ENCODE data around the gene STEAP3.
"Not testable (repeated sequence)": the region's sequence is repeated elsewhere in the genome, so short reads cannot be mapped to it uniquely, and the experiment has no call there.

The STEAP3 gene

GRCh38 chr2:119278385-119278784, 54.8 kb downstream of the STEAP3 start:
- not testable (repeated sequence) for H3K4me1 Mint-ChIP-seq (ENCODE audit: low read depth); H3K36me3 Mint-ChIP-seq; H3K27me3 Mint-ChIP-seq; H3K9me3 Mint-ChIP-seq (ENCODE audit: low read depth); H3K27ac Mint-ChIP-seq; H3K4me3 Mint-ChIP-seq

DNA sequence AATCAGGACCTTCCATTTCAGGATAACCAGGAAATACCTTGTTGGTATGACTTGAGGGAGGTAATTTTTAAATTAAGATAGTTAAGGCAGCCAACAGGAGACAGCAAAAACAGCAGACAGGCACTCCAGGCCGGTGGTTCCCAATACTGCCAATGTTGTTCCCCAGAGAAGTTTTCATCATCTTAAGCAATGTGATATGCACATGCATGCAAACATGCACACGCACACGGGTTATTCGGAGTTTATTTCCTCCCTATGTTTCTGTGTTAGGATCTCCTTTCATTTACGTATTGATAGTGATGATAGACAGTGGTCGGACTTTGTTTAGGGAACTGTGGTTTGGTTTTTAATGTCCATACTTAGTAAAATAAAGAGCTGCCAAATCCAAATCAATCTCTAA, 55.3 kb downstream of the STEAP3 start:
- H3K4me3 Mint-ChIP-seq, result no peak overlapping the region
- no peaks in the 10 kb centered on the region for H3K9me3 Mint-ChIP-seq (ENCODE audit: low read depth)
- H3K27ac Mint-ChIP-seq, result no peak overlapping the region
- no peaks in the 10 kb centered on the region for H3K4me1 Mint-ChIP-seq (ENCODE audit: low read depth)
- H3K27me3 Mint-ChIP-seq, result no peaks in the 10 kb centered on the region
- H3K36me3 Mint-ChIP-seq, result no peaks in the 10 kb centered on the region

DNA sequence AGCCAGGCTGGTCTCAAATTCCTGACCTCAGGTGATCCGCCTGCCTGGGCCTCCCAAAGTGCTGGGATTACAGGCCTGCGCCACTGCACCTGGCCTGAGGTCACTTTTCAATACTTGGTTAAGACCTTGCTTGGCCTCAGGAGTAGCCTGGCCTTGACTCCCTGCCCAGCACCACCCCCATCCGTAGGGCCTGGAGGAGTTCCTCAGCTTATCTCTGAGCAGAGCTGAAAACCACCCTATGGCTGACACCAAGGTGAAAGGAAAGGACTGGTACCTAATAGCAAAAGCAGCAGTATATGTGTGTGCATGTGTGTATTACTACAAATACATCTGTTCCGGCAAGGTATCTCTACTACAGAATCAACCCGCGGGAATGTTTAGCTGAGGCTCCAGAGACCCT, 56.0 kb downstream of the STEAP3 start:
- H3K4me3 Mint-ChIP-seq, result no peak overlapping the region
- no peak overlapping the region for H3K27ac Mint-ChIP-seq
- no peaks in the 10 kb centered on the region for H3K27me3 Mint-ChIP-seq
- H3K9me3 Mint-ChIP-seq (ENCODE audit: low read depth), result no peaks in the 10 kb centered on the region
- H3K4me1 Mint-ChIP-seq (ENCODE audit: low read depth), result no peaks in the 10 kb centered on the region
- no peaks in the 10 kb centered on the region for H3K36me3 Mint-ChIP-seq

DNA sequence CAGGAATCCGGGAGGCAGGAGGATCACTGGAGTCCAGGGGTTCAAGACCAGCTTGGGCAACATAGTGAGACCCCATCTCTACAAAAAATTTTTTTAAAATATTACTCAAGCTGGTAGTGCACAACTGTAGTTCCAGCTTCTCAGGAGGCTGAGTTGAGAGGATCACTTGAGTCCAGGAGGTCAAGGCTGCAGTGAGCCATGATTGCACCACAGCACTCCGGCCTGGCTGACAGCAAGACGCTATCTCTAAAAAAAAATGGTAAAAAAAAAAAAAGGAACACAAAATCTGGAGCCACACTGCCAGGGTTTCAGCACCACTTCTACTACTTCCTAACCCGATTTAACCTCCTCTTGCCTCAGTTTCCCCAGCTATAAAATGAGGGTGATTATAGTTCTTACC, 57.0 kb downstream of the STEAP3 start:
- Mint-ChIP-seq H3K9me3 (ENCODE audit: low read depth) (no peaks in the 10 kb centered on the region), H3K27me3 (no peaks in the 10 kb centered on the region), H3K4me3 (no peak overlapping the region), H3K4me1 (ENCODE audit: low read depth) (no peaks in the 10 kb centered on the region), H3K36me3 (no peaks in the 10 kb centered on the region), H3K27ac (no peak overlapping the region)

GRCh38 chr2:119282146-119282995, 58.7 kb downstream of the STEAP3 start:
- H3K4me1 Mint-ChIP-seq (ENCODE audit: low read depth), result no peaks in the 10 kb centered on the region
- H3K9me3 Mint-ChIP-seq (ENCODE audit: low read depth), result no peaks in the 10 kb centered on the region
- peaks cover 5% of the 10 kb centered on the region for H3K36me3 Mint-ChIP-seq
- H3K27ac Mint-ChIP-seq, result no peak overlapping the region
- no peaks in the 10 kb centered on the region for H3K27me3 Mint-ChIP-seq
- no peak overlapping the region for H3K4me3 Mint-ChIP-seq

- no peaks in the 10 kb centered on the region for H3K27me3 Mint-ChIP-seq
- peaks cover 5% of the 10 kb centered on the region for H3K36me3 Mint-ChIP-seq
- no peaks in the 10 kb centered on the region for H3K9me3 Mint-ChIP-seq (ENCODE audit: low read depth)
- no peak overlapping the region for H3K27ac Mint-ChIP-seq
- no peaks in the 10 kb centered on the region for H3K4me1 Mint-ChIP-seq (ENCODE audit: low read depth)
- no peak overlapping the region for H3K4me3 Mint-ChIP-seq
These were observed 59.4 kb downstream of the STEAP3 start for GRCh38 chr2:119282996-119283511.

GRCh38 chr2:119283873-119284331, 60.3 kb downstream of the STEAP3 start:
- Mint-ChIP-seq H3K27ac (no peak overlapping the region), H3K9me3 (ENCODE audit: low read depth) (no peaks in the 10 kb centered on the region), H3K27me3 (no peaks in the 10 kb centered on the region), H3K36me3 (peaks cover 5% of the 10 kb centered on the region), H3K4me1 (ENCODE audit: low read depth) (no peaks in the 10 kb centered on the region), H3K4me3 (no peak overlapping the region)

GRCh38 chr2:119286661-119287060, 63.0 kb downstream of the STEAP3 start:
- Mint-ChIP-seq H3K4me3 (no peak overlapping the region), H3K36me3 (peaks cover 5% of the 10 kb centered on the region), H3K9me3 (ENCODE audit: low read depth) (no peaks in the 10 kb centered on the region), H3K4me1 (ENCODE audit: low read depth) (no peaks in the 10 kb centered on the region), H3K27ac (no peak overlapping the region), H3K27me3 (no peaks in the 10 kb centered on the region)

- Mint-ChIP-seq H3K4me3 (no peak overlapping the region), H3K27ac (no peak overlapping the region), H3K36me3 (peaks cover 5% of the 10 kb centered on the region), H3K4me1 (ENCODE audit: low read depth) (no peaks in the 10 kb centered on the region), H3K27me3 (no peaks in the 10 kb centered on the region), H3K9me3 (ENCODE audit: low read depth) (no peaks in the 10 kb centered on the region)
These were observed 64.9 kb downstream of the STEAP3 start for GRCh38 chr2:119288576-119288975.

- Mint-ChIP-seq H3K4me3 (no peak overlapping the region), H3K36me3 (peaks cover 5% of the 10 kb centered on the region), H3K27ac (no peak overlapping the region), H3K27me3 (no peaks in the 10 kb centered on the region), H3K9me3 (ENCODE audit: low read depth) (no peaks in the 10 kb centered on the region), H3K4me1 (ENCODE audit: low read depth) (no peaks in the 10 kb centered on the region)
These were observed 65.5 kb downstream of the STEAP3 start for GRCh38 chr2:119289093-119289492.

- no peak overlapping the region for H3K27ac Mint-ChIP-seq
These were observed 66.0 kb downstream of the STEAP3 start for GRCh38 chr2:119289642-119290041.

GRCh38 chr2:119290859-119291587, 67.4 kb downstream of the STEAP3 start:
- Mint-ChIP-seq H3K4me3 (no peak overlapping the region), H3K27me3 (no peaks in the 10 kb centered on the region), H3K9me3 (ENCODE audit: low read depth) (no peaks in the 10 kb centered on the region), H3K27ac (no peak overlapping the region), H3K36me3 (peaks cover 5% of the 10 kb centered on the region), H3K4me1 (ENCODE audit: low read depth) (no peaks in the 10 kb centered on the region)

More at GRCh38 chr2:119289642-119290041, 66.0 kb downstream of the STEAP3 start:
- no peaks in the 10 kb centered on the region for H3K9me3 Mint-ChIP-seq (ENCODE audit: low read depth)
- no peaks in the 10 kb centered on the region for H3K27me3 Mint-ChIP-seq
- peaks cover 5% of the 10 kb centered on the region for H3K36me3 Mint-ChIP-seq
- H3K4me3 Mint-ChIP-seq, result no peak overlapping the region
- no peaks in the 10 kb centered on the region for H3K4me1 Mint-ChIP-seq (ENCODE audit: low read depth)

- Mint-ChIP-seq H3K27me3 (no peaks in the 10 kb centered on the region), H3K4me1 (ENCODE audit: low read depth) (no peaks in the 10 kb centered on the region), H3K9me3 (ENCODE audit: low read depth) (no peaks in the 10 kb centered on the region), H3K4me3 (no peak overlapping the region), H3K36me3 (peaks cover under 1% of the 10 kb centered on the region), H3K27ac (no peak overlapping the region)
These were observed 68.0 kb downstream of the STEAP3 start for GRCh38 chr2:119291588-119292167.

DNA sequence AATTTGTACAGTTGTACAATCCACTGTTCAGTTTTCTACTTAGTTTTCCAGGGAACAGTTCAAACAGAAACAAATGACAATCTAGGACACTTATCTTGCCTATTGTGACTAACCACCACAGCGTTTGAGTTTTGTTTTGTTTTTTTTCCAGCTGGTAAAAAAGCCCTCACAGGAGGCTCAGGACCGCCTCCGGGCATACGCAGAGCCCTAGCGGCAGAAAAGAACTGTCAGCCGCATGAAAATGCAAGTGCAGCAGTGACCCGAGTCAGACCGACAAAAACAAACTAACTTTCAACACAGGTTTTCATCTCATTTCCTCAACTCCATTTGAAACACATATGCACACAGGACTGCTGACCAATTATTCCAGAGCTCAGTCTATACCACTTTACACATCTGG, 68.6 kb downstream of the STEAP3 start:
- Mint-ChIP-seq H3K4me3 (no peak overlapping the region), H3K27me3 (no peaks in the 10 kb centered on the region), H3K36me3 (no peaks in the 10 kb centered on the region), H3K27ac (no peak overlapping the region), H3K4me1 (ENCODE audit: low read depth) (no peaks in the 10 kb centered on the region), H3K9me3 (ENCODE audit: low read depth) (no peaks in the 10 kb centered on the region)

- Mint-ChIP-seq H3K27me3 (no peaks in the 10 kb centered on the region), H3K4me3 (no peak overlapping the region), H3K4me1 (ENCODE audit: low read depth) (no peaks in the 10 kb centered on the region), H3K36me3 (no peaks in the 10 kb centered on the region), H3K9me3 (ENCODE audit: low read depth) (no peaks in the 10 kb centered on the region), H3K27ac (no peak overlapping the region)
These were observed 69.6 kb downstream of the STEAP3 start for GRCh38 chr2:119293254-119293653.
